Activated CD4-positive, alpha-beta T cell treated with anti-CD3 and anti-CD28 coated beads, Interleukin-2, Interleukin-6, amounts not matched to agents 100 ng/mL and 50 ng/mL, durations not matched to agents 16 hours and 8 hours (primary cell): Measurements from ENCODE around the gene SERPINB2.
"Not testable (repeated sequence)": the region's sequence is repeated elsewhere in the genome, so short reads cannot be mapped to it uniquely, and the experiment has no call there.

Experiments used
- DNase-seq: peaks from one replicate; pipeline ENCODE4 v3.0.0-alpha.2; 2020

The SERPINB2 gene

DNA sequence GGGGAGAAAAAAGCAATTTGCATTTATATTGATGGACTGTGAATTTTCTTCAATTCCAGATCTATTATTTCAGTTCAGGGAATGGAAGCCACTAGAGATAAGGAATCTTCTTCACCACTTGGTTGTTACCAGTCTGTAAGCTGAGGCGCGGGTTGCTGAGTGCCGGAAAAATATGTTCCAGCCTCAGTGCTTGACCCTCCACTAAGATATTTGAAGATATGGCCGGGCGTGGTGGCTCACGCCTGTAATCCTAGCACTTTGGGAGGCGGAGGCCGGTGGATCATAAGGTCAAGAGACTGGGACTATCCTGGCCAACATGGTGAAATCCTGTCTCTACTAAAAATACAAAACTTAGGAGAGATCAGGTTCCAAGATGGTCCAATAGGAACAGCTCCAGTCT lies 52.5 kb downstream of the SERPINB2 start:
- no peak for DNase-seq

DNA sequence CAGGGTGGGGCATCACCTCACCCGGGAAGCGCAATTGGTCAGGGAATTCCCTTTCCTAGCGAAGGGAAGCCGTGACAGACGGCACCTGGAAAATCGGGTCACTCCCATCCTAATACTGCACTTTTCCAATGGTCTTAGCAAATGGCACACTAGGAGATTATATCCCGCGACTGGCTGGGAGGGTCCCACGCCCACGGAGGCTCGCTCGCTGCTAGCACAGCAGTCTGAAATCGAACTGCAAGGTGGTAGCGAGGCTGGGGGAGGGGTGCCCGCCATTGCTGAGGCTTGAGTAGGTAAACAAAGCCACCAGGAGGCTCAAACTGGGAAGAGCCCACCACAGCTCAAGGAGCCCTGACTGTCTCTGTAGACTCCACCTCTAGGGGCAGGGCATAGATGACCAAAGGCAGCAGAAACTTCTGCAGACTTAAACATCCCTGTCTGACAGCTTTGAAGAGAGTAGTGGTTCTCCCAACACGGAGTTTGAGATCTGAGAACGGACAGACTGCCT lies 53.1 kb downstream of the SERPINB2 start:
- DNase-seq: not testable (repeated sequence)

DNA sequence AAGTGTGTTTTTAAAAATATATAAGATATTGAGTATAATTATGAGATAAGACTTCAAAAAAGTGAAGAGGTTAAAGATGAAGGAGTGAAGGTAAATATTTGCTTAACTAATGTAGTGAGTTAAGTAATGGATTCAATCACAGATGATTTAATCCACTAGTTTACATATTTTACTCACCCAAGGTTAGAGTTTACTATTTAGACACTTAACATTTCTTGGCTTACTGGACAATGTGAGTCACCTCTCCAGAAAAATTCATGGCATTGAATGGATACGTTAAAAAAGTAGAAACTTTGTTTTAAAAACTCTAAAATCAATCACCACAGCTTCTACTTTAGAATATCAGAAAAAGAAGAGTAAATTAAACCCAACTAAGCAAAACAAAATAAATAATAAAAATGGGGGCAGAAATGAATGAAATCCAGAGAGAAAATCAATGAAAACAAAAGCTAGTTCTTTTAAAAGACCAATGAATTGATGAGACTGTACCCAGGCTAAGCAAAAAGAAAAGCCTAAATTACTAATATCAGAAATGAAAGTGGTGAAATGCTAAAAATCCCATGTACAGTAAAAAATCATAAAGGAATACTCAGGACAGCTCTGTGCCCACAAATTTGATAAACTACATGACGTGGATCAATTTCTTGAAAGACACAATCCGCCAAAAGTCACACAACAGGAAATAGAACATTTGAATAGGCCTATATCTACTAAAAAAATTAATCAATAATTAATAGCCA lies 59.7 kb downstream of the SERPINB2 start:
- no peak for DNase-seq

DNA sequence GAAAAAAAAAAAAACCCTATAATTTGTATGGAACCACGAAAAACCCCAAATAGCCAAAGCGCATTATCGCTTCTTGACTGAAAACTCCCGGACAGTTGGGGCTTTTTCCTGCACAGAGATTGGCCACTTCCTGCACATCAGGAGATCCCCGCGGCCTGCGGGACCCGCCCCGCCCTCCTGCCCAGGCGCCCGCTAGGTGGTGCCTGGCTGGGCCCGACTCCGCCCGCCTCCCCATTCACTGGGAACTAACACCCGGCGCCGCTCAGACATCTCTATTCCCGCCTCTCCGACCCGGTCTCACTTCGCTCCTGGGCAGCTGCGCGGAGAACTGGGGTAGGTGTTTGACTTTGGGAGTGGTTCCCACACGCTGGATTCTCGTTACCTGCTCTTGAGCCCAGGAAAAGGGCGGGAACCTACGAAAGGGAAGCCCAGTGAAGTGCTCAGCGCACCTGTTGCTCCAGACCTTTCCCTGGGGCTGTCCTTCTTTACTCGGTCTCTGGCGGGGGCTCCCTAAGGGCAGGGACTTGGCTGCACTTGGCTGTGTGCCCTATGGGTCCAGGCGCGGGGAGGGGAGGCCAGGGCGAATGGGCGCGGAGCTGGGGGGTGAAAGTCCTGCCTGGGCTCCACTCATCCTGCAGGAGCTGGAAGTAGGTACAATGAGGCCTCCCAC lies 61.7 kb downstream of the SERPINB2 start, which contains the start of gene HMSD:
Gene HMSD, plus strand, starts transcription at position 234 of the 670 bp plus-strand sequence. CDS start 4,155 bp downstream, outside the sequence.
- DNase-seq: peak; percentile 85

DNA sequence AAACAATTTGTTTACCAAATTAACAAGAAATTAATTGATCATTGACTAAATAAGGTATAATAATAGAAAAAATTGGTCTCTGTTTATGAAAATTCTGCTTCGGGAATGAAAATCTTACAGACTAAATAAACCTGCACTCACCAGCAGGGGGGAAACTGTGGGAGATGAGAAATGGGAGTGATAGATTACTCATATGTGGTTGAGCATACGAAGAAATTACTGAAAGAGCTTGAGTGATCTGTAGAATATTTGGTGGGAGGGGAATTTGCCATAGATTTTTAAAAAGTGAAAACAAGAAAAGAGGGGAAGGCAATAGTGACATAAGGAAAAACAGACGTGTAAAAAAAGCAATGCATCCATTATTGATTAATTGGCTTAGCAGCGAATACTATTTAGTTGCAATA lies 63.8 kb downstream of the SERPINB2 start:
- peak; percentile 80 for DNase-seq
